H1 (cell line): Measurements from ENCODE around the gene ZNF722. TPM values are rescaled to one million over a fixed set of nuclear protein-coding genes. Genes with fewer than 3 reads are reported as not detected.

Experiments used
- CTCF ChIA-PET: fragments of 300-600 bp; sonication (Branson Sonifier 250); formaldehyde crosslinking; loops from one replicate; lab custom pipeline; 2021; ENCODE audit not compliant: partially characterized antibody; lab: Charles Lee
- POLR2A ChIA-PET: fragments of 300-600 bp; sonication (Branson Sonifier 250); formaldehyde crosslinking; loops from one replicate; lab custom pipeline; 2021; ENCODE audit warnings: inconsistent platforms; ENCODE audit not compliant: partially characterized antibody; lab: Charles Lee
- DNase-seq, 2 experiments: peaks; one replicate each; pipeline versions ENCODE4 v3.0.0 to v3.0.0-alpha.2; 2010 to 2022; ENCODE audit warnings: low spot score in 2 of 2, low read depth in 1 of 2, mixed read lengths in 1 of 2
- FAIRE-seq: peaks from 2 replicates; lab custom pipeline; 2011; peaks lifted over from hg19 to GRCh38; lab: Jason Lieb, UNC
- H2AFZ ChIP-seq: 2 replicates; pipeline ENCODE4 v1.8.1; 2012; ENCODE audit warnings: low read length, inconsistent platforms
- H2AK5ac ChIP-seq: 2 replicates; pipeline ENCODE4 v1.6.1; 2013; ENCODE audit warnings: low read depth, low read length
- H2BK120ac ChIP-seq: replicated peaks from 2 replicates; pipeline ENCODE3; 2013; ENCODE audit warnings: low read depth, low read length, inconsistent platforms
- H2BK12ac ChIP-seq: 2 replicates; pipeline ENCODE4 v1.6.1; 2013; ENCODE audit warnings: low read depth, low read length
- H2BK15ac ChIP-seq: 2 replicates; pipeline ENCODE4 v1.6.1; 2013; ENCODE audit warnings: low read length
- H2BK20ac ChIP-seq: 2 replicates; pipeline ENCODE4 v1.6.1; 2013; ENCODE audit warnings: low read length
- H2BK5ac ChIP-seq: 2 replicates; pipeline ENCODE4 v1.6.1; 2013; ENCODE audit warnings: low read depth, low read length
- H3K14ac ChIP-seq: 2 replicates; pipeline ENCODE4 v1.6.1; 2013; ENCODE audit warnings: inconsistent platforms; ENCODE audit not compliant: insufficient read length
- H3K18ac ChIP-seq: 2 replicates; pipeline ENCODE4 v1.6.1; 2013; ENCODE audit warnings: low read length; ENCODE audit errors: extremely low read depth
- H3K23ac ChIP-seq: 2 replicates; pipeline ENCODE4 v1.6.1; 2013; ENCODE audit warnings: inconsistent platforms; ENCODE audit not compliant: insufficient read length
- H3K23me2 ChIP-seq: 2 replicates; pipeline ENCODE4 v1.6.1; 2013; ENCODE audit warnings: low read depth, low read length
- H3K27ac ChIP-seq: 2 replicates; pipeline ENCODE4 v1.6.1; 2011; ENCODE audit warnings: low read depth, low read length, inconsistent platforms
- H3K27me3 ChIP-seq, 4 experiments: replicated peaks in 1 of 4; 1 replicate in 1 of 4; 2 replicates in 3 of 4; pipeline versions ENCODE4 v1.6.1 to v1.8.1; 2011 to 2013; ENCODE audit warnings: low read length in 3 of 4, mild to moderate bottlenecking in 3 of 4, inconsistent platforms in 2 of 4, mixed read lengths in 2 of 4, moderate library complexity in 1 of 4; ENCODE audit not compliant: control insufficient read depth in 3 of 4, insufficient read depth in 3 of 4; ENCODE audit errors: extremely low read depth in 1 of 4
- H3K36me3 ChIP-seq, 4 experiments: 2 replicates each; pipeline versions ENCODE4 v1.6.1 to v1.8.1; 2011 to 2013; ENCODE audit warnings: mild to moderate bottlenecking in 4 of 4, low read length in 3 of 4, moderate library complexity in 2 of 4, control low read depth in 1 of 4, inconsistent platforms in 1 of 4; ENCODE audit not compliant: insufficient read depth in 4 of 4, control insufficient read depth in 2 of 4
- H3K4ac ChIP-seq: replicated peaks from 2 replicates; pipeline ENCODE3; 2013; ENCODE audit warnings: low read length, low read depth, mixed read lengths, inconsistent platforms; ENCODE audit not compliant: insufficient read length
- H3K4me1 ChIP-seq, 4 experiments: replicated peaks in 1 of 4; 1 replicate in 1 of 4; 2 replicates in 3 of 4; pipeline versions ENCODE4 v1.6.1 to v1.8.1; 2011 to 2013; ENCODE audit warnings: low read length in 3 of 4, inconsistent platforms in 2 of 4, mixed read lengths in 1 of 4; ENCODE audit not compliant: insufficient read depth in 4 of 4, control insufficient read depth in 3 of 4
- H3K4me2 ChIP-seq, 2 experiments: 2 replicates each; pipeline versions ENCODE4 v1.6.1 to v1.8.1; 2011 to 2013; ENCODE audit warnings: low read depth in 2 of 2, low read length in 2 of 2, control low read depth in 1 of 2, inconsistent platforms in 1 of 2, mild to moderate bottlenecking in 1 of 2; ENCODE audit not compliant: insufficient read depth in 1 of 2
- H3K4me3 ChIP-seq, 4 experiments: fragments of 200-600, 300-600 bp in 1 of 4; sonication (generic), shearing (Covaris generic), sonication (Bioruptor Twin) in 1 of 4; 2 replicates each; pipeline versions ENCODE4 v1.5.1 to v1.8.1; 2011 to 2016; ENCODE audit warnings: low read length in 4 of 4, low read depth in 3 of 4, control low read depth in 2 of 4, inconsistent platforms in 2 of 4, mild to moderate bottlenecking in 2 of 4, mixed read lengths in 1 of 4, moderate library complexity in 1 of 4; ENCODE audit not compliant: insufficient read depth in 2 of 4; ENCODE audit errors: extremely low read depth in 1 of 4
- H3K56ac ChIP-seq: replicated peaks from 2 replicates; pipeline ENCODE3; 2013; ENCODE audit warnings: low read depth, mild to moderate bottlenecking, mixed read lengths, low read length, inconsistent platforms; ENCODE audit not compliant: insufficient read length
- H3K79me1 ChIP-seq: 2 replicates; pipeline ENCODE4 v1.6.1; 2013; ENCODE audit warnings: low read depth, low read length, control low read depth
- H3K79me2 ChIP-seq, 2 experiments: 2 replicates each; pipeline versions ENCODE4 v1.6.1 to v1.8.1; 2012 to 2013; ENCODE audit warnings: low read length in 2 of 2, mild to moderate bottlenecking in 2 of 2, inconsistent platforms in 1 of 2; ENCODE audit not compliant: insufficient read depth in 2 of 2, control insufficient read depth in 1 of 2
- H3K9ac ChIP-seq, 4 experiments: replicated peaks in 1 of 4; 1 replicate in 1 of 4; 2 replicates in 3 of 4; pipeline versions ENCODE4 v1.6.1 to v1.8.1; 2011 to 2013; ENCODE audit warnings: low read depth in 3 of 4, low read length in 3 of 4, control low read depth in 2 of 4, mild to moderate bottlenecking in 2 of 4, moderate library complexity in 2 of 4, inconsistent platforms in 1 of 4; ENCODE audit errors: extremely low read depth in 1 of 4
- H3K9me3 ChIP-seq, 2 experiments: 2 replicates each; pipeline versions ENCODE4 v1.6.1 to v1.8.1; 2012 to 2013; ENCODE audit warnings: mild to moderate bottlenecking in 2 of 2, moderate library complexity in 2 of 2, control low read depth in 1 of 2, inconsistent platforms in 1 of 2, low read depth in 1 of 2, low read length in 1 of 2, mixed read lengths in 1 of 2; ENCODE audit not compliant: insufficient read depth in 2 of 2
- H4K20me1 ChIP-seq, 2 experiments: replicated peaks in 1 of 2; 2 replicates each; pipeline versions ENCODE3 to v1.8.1; 2011 to 2013; ENCODE audit warnings: inconsistent platforms in 2 of 2, low read length in 2 of 2, mild to moderate bottlenecking in 1 of 2; ENCODE audit not compliant: insufficient read depth in 2 of 2, control insufficient read depth in 1 of 2
- H4K5ac ChIP-seq: 2 replicates; pipeline ENCODE4 v1.6.1; 2013; ENCODE audit warnings: low read length, low read depth, mixed read lengths, inconsistent platforms; ENCODE audit not compliant: insufficient read length
- H4K8ac ChIP-seq: 2 replicates; pipeline ENCODE4 v1.8.0; 2013; ENCODE audit warnings: mild to moderate bottlenecking, moderate library complexity, low read length, inconsistent platforms; ENCODE audit not compliant: insufficient read depth; ENCODE audit errors: extremely low read depth
- H4K91ac ChIP-seq: replicated peaks from 2 replicates; pipeline ENCODE3; 2013; ENCODE audit warnings: low read length, mixed read lengths, inconsistent platforms; ENCODE audit not compliant: insufficient read length
- CTBP2 ChIP-seq: IDR thresholded peaks from 2 replicates; pipeline ENCODE4 v1.7.0; 2011; ENCODE audit warnings: borderline replicate concordance, mild to moderate bottlenecking, moderate library complexity, mixed read lengths, low read length; ENCODE audit not compliant: insufficient read depth, insufficient read length
- EP300 ChIP-seq, 2 experiments: IDR thresholded peaks; 1 replicate in 1 of 2; 2 replicates in 1 of 2; pipeline ENCODE4 v1.6.1; 2011 to 2012; ENCODE audit warnings: low read depth in 2 of 2, low read length in 2 of 2, mild to moderate bottlenecking in 2 of 2, borderline replicate concordance in 1 of 2, inconsistent platforms in 1 of 2, moderate library complexity in 1 of 2
- RXRA ChIP-seq: IDR thresholded peaks from 2 replicates; pipeline ENCODE4 v1.6.1; 2011; ENCODE audit warnings: low read depth, mild to moderate bottlenecking, low read length, moderate library complexity; ENCODE audit not compliant: insufficient read depth
- polyA plus RNA-seq, 7 experiments: library from polyadenylated mRNA; depleted of rRNA in 3 of 7; stranded (reverse) in 5 of 7; unstranded in 2 of 7; fragments of >200 nt in 5 of 7; fragments of 200-250 nt in 2 of 7; gene quantifications; 1 replicate in 5 of 7; 2 replicates in 1 of 7; 4 replicates in 1 of 7; pipeline versions ENCODE4 v1.2.1 to v1.2.3, GENCODE V29; 2011 to 2013; ENCODE audit warnings: missing spikeins in 2 of 7, mixed read lengths in 2 of 7
- total RNA-seq: library from RNA; stranded (reverse); fragmentation: NEBNext Ultra II Directional; extraction: Animal tissue kit (Norgen Biotek cat#: 25700); gene quantifications from 2 replicates; pipeline ENCODE4 v1.2.1, GENCODE V29; 2021

ZNF722 gene
- total and polyA plus RNA-seq, 2 of the 8 experiments (the other 6 are each of a cell fraction or from before 2014, with no cell fraction given) = not detected

- Histone ChIP-seq H2BK120ac (no peak overlapping the region), H3K27me3 (no peaks in the 10 kb centered on the region), H2BK12ac (no peak overlapping the region), H3K79me1 (no peaks in the 10 kb centered on the region), H2BK15ac (no peak overlapping the region), H3K4ac (no peak overlapping the region), H3K56ac (no peak overlapping the region), H3K27ac (no peak overlapping the region), H3K23ac (no peak overlapping the region), H4K5ac (no peak overlapping the region), H3K9ac (no peak overlapping the region), H3K4me3 (no peak overlapping the region), H2BK20ac (no peak overlapping the region), H3K14ac (no peak overlapping the region), H3K9me3 (peaks cover 27 to 47% of the 10 kb centered on the region in 2 experiments), H4K91ac (no peak overlapping the region), H3K79me2 (no peaks in the 10 kb centered on the region), H2BK5ac (no peak overlapping the region), H3K4me2 (no peak overlapping the region), H4K8ac (no peak overlapping the region), H3K36me3 (no peaks in the 10 kb centered on the region), H3K18ac (no peak overlapping the region), H2AFZ (no peak overlapping the region), H3K23me2 (no peaks in the 10 kb centered on the region), H2AK5ac (no peak overlapping the region), H3K4me1 (no peaks in the 10 kb centered on the region), H4K20me1 (no peaks in the 10 kb centered on the region)
- ChIA-PET POLR2A (no interaction called here), CTCF (no interaction called here)
- no peak for DNase-seq
- no peak for FAIRE-seq
- TF ChIP-seq RXRA (no peak), CTBP2 (no peak), EP300 (IDR thresholded peaks at IDR 0.05; ENCODE audit: borderline replicate concordance in 1 of 2, low read depth in 2 of 2, low read length in 2 of 2) (no peak)
These were observed 30.0 kb upstream of the ZNF722 start for GRCh38 chr7:63968629-63969028.
